OCI-LY7 (cell line): ENCODE measurements around the gene VEZF1.

Source experiments
- CTCF ChIP-seq: fragments of 200-600 bp; sonication (generic); conservative IDR thresholded peaks from 2 replicates; pipeline ENCODE4 v1.5.1; 2014; ENCODE audit warnings: mild to moderate bottlenecking, antibody characterized with exemption, low read length, moderate library complexity, mixed read lengths
- EZH2phosphoT487 ChIP-seq: fragments of 200-600 bp; sonication (generic); IDR thresholded peaks from 2 replicates; pipeline ENCODE4 v1.6.1; 2018; ENCODE audit warnings: low read depth, borderline replicate concordance, mild to moderate bottlenecking, mixed run types, antibody characterized with exemption, low read length, moderate library complexity, mixed read lengths

- no peak for TF ChIP-seq EZH2phosphoT487
- no peak for TF ChIP-seq CTCF
These were observed 9.0 kb downstream of the VEZF1 start for GRCh38 chr17:57979076-57979475.
